CD14-positive monocyte (primary cell): ENCODE measurements around the gene GPR17. TPM values are rescaled to one million over a fixed set of nuclear protein-coding genes. Genes with fewer than 3 reads are reported as not detected.

Source experiments
- DNase-seq, 3 donors: peaks; one replicate each; pipeline ENCODE4 v3.0.0-alpha.2; 2011 to 2022
- H2AFZ ChIP-seq: 2 replicates; pipeline ENCODE4 v1.6.0; 2012; ENCODE audit warnings: mild to moderate bottlenecking, low read depth, low read length, inconsistent platforms; ENCODE audit not compliant: insufficient read depth, poor library complexity, severe bottlenecking
- H3K27ac ChIP-seq, 2 donors: 1 replicate in 1 of 2; 2 replicates in 1 of 2; pipeline ENCODE4 v1.5.1; 2012 to 2013; ENCODE audit warnings: low read length in 2 of 2, control low read depth in 1 of 2, inconsistent platforms in 1 of 2, low read depth in 1 of 2, mild to moderate bottlenecking in 1 of 2
- H3K27me3 ChIP-seq, 2 donors: one replicate each; pipeline versions ENCODE4 v1.6.0 to v1.6.1; 2011 to 2013; ENCODE audit warnings: low read length in 2 of 2; ENCODE audit not compliant: control insufficient read depth in 2 of 2, insufficient read depth in 2 of 2
- H3K36me3 ChIP-seq, 2 donors: replicated peaks in 1 of 2; 1 replicate in 1 of 2; 2 replicates in 1 of 2; pipeline versions ENCODE4 v1.5.1 to v1.6.1; 2012 to 2013; ENCODE audit warnings: low read length in 2 of 2, control low read depth in 1 of 2, inconsistent platforms in 1 of 2, mild to moderate bottlenecking in 1 of 2; ENCODE audit not compliant: insufficient read depth in 2 of 2, control insufficient read depth in 1 of 2
- H3K4me1 ChIP-seq, 2 donors: 1 replicate in 1 of 2; 2 replicates in 1 of 2; pipeline versions ENCODE4 v1.5.1 to v1.6.1; 2012 to 2013; ENCODE audit warnings: low read length in 2 of 2, control low read depth in 1 of 2, inconsistent platforms in 1 of 2, mild to moderate bottlenecking in 1 of 2, moderate library complexity in 1 of 2; ENCODE audit not compliant: insufficient read depth in 2 of 2, control insufficient read depth in 1 of 2
- H3K4me2 ChIP-seq: replicated peaks from 2 replicates; pipeline ENCODE3; 2012; ENCODE audit warnings: low read length, moderate library complexity, mild to moderate bottlenecking; ENCODE audit not compliant: poor library complexity, severe bottlenecking; ENCODE audit errors: extremely low read depth
- H3K4me3 ChIP-seq, 3 experiments: fragments of 200-600 bp in 1 of 3; sonication (generic) in 1 of 3; replicated peaks in 1 of 3; 1 replicate in 2 of 3; 2 replicates in 1 of 3; pipeline ENCODE4 v1.5.1; 2011 to 2013; ENCODE audit warnings: low read length in 3 of 3, mild to moderate bottlenecking in 3 of 3, control low read depth in 2 of 3, low read depth in 2 of 3, inconsistent platforms in 1 of 3, moderate library complexity in 1 of 3
- H3K79me2 ChIP-seq: 2 replicates; pipeline ENCODE4 v1.6.0; 2012; ENCODE audit warnings: mild to moderate bottlenecking, control low read depth, inconsistent platforms, low read length, moderate library complexity; ENCODE audit not compliant: insufficient read depth
- H3K9ac ChIP-seq: 2 replicates; pipeline ENCODE4 v1.6.0; 2017; ENCODE audit warnings: low read length, mild to moderate bottlenecking; ENCODE audit not compliant: insufficient read depth, poor library complexity, severe bottlenecking
- H3K9me3 ChIP-seq, 2 donors: replicated peaks in 1 of 2; 1 replicate in 1 of 2; 2 replicates in 1 of 2; pipeline versions ENCODE4 v1.5.1 to v1.6.1; 2012 to 2013; ENCODE audit warnings: low read length in 2 of 2, control low read depth in 1 of 2; ENCODE audit not compliant: control insufficient read depth in 1 of 2, insufficient read depth in 1 of 2
- H4K20me1 ChIP-seq: 2 replicates; pipeline ENCODE4 v1.6.0; 2012; ENCODE audit warnings: mild to moderate bottlenecking, low read length, control low read depth, moderate library complexity; ENCODE audit not compliant: insufficient read depth
- H3K27ac Mint-ChIP-seq, 7 donors: one replicate each; pipeline ENCODE4 v1.8.0; 2020; ENCODE audit warnings: mild to moderate bottlenecking in 7 of 7, mixed read lengths in 7 of 7, moderate library complexity in 6 of 7, inconsistent platforms in 2 of 7
- H3K27me3 Mint-ChIP-seq, 3 donors: one replicate each; pipeline ENCODE4 v1.8.0; 2021 to 2022; ENCODE audit warnings: low read depth in 3 of 3, mild to moderate bottlenecking in 3 of 3, mixed read lengths in 3 of 3, moderate library complexity in 3 of 3, inconsistent platforms in 1 of 3
- H3K36me3 Mint-ChIP-seq, 2 donors: one replicate each; pipeline ENCODE4 v1.8.0; 2020; ENCODE audit warnings: mixed read lengths in 2 of 2, inconsistent platforms in 1 of 2, mild to moderate bottlenecking in 1 of 2
- H3K4me1 Mint-ChIP-seq: one replicate; pipeline ENCODE4 v1.8.0; 2020; ENCODE audit warnings: mild to moderate bottlenecking, mixed read lengths
- H3K4me3 Mint-ChIP-seq, 2 donors: one replicate each; pipeline ENCODE4 v1.8.0; 2020; ENCODE audit warnings: mild to moderate bottlenecking in 2 of 2, mixed read lengths in 2 of 2, moderate library complexity in 1 of 2
- H3K9me3 Mint-ChIP-seq, 7 donors: one replicate each; pipeline ENCODE4 v1.8.0; 2020 to 2022; ENCODE audit warnings: mixed read lengths in 7 of 7, mild to moderate bottlenecking in 6 of 7, moderate library complexity in 6 of 7, inconsistent platforms in 2 of 7
- WGBS: methylation state at CpG from one replicate; pipeline ENCODE4 v1.1.5; 2013; ENCODE audit warnings: missing lambda C conversion rate; ENCODE audit not compliant: insufficient coverage; 5-methylcytosine and 5-hydroxymethylcytosine counted together
- intact Hi-C, 2 donors: fragments of 100-400 bp; cut with micrococcal nuclease; formaldehyde crosslinking; loops; one replicate each; pipeline versions ENCODE4 v1.15.0 to v1.15.1; 2023
- polyA plus RNA-seq, 3 donors: library from polyadenylated mRNA; depleted of rRNA in 1 of 3; unstranded in 2 of 3; stranded (reverse) in 1 of 3; fragments of 300-500 nt in 2 of 3; fragments of >200 nt in 1 of 3; fragmentation: Illumina TruSeq in 2 of 3; gene quantifications; 1 replicate in 2 of 3; 2 replicates in 1 of 3; pipeline ENCODE4 v1.2.3, GENCODE V29; 2012 to 2021
- TF ChIP-seq, protein P1 (sequence below): fragments of 200-600 bp; IDR thresholded peaks from one replicate; pipeline ENCODE4 v1.8.0; 2022; ENCODE audit warnings: antibody characterized with exemption, mild to moderate bottlenecking

GPR17 gene
- polyA plus RNA-seq, 3 donors = 0.07 TPM; not detected in 2

DNA sequence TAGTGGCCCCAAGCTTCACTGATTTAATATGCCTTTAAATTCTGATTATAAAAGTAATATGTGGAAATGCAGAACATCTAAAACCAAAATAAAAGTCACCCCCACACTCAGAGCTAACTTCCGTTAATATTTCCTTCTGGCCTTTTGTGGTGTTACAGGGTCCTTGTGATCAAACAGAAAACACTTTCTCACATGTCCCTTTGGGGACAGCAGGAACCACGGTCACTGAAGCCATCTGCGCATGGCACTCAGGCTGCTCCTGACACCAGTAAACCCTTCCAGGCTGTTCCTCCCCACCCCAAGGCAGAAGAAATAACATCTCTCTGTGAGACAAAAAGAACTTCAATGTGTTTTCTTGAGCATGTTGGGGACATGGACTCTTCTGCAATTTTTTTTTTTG, 25.1 kb upstream of the GPR17 start:
- no peak overlapping the region for H3K27ac ChIP-seq

GRCh38 chr2:127621981-127622431, 23.9 kb upstream of the GPR17 start:
- intact Hi-C loops = no loop called here
- H3K9me3 ChIP-seq = no peaks in the 10 kb centered on the region
- H4K20me1 ChIP-seq = no peaks in the 10 kb centered on the region
- no peaks in the 10 kb centered on the region for H3K4me1 ChIP-seq
- no peak overlapping the region for H3K4me3 ChIP-seq
- no peak overlapping the region for H3K4me2 ChIP-seq
- H3K27me3 Mint-ChIP-seq = peaks cover 0 to 9% (median 5%) of the 10 kb centered on the region in 3 donors
- H3K79me2 ChIP-seq = no peaks in the 10 kb centered on the region
- no peak overlapping the region for H2AFZ ChIP-seq
- H3K4me1 Mint-ChIP-seq = peaks cover 12% of the 10 kb centered on the region
- no peak for DNase-seq
- peaks cover 0 to 2% (median 0%) of the 10 kb centered on the region in 7 donors for H3K9me3 Mint-ChIP-seq
- H3K27ac Mint-ChIP-seq = no peak overlapping the region
- no peaks in the 10 kb centered on the region for H3K36me3 ChIP-seq
- WGBS = 95% methylated on average over 13 of the region's 15 CpGs
- no peaks in the 10 kb centered on the region for H3K27me3 ChIP-seq
- no peak overlapping the region for H3K4me3 Mint-ChIP-seq
- TF ChIP-seq, protein P1, sequence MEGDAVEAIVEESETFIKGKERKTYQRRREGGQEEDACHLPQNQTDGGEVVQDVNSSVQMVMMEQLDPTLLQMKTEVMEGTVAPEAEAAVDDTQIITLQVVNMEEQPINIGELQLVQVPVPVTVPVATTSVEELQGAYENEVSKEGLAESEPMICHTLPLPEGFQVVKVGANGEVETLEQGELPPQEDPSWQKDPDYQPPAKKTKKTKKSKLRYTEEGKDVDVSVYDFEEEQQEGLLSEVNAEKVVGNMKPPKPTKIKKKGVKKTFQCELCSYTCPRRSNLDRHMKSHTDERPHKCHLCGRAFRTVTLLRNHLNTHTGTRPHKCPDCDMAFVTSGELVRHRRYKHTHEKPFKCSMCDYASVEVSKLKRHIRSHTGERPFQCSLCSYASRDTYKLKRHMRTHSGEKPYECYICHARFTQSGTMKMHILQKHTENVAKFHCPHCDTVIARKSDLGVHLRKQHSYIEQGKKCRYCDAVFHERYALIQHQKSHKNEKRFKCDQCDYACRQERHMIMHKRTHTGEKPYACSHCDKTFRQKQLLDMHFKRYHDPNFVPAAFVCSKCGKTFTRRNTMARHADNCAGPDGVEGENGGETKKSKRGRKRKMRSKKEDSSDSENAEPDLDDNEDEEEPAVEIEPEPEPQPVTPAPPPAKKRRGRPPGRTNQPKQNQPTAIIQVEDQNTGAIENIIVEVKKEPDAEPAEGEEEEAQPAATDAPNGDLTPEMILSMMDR = no peak
- H3K36me3 Mint-ChIP-seq = no peaks in the 10 kb centered on the region
- no peak overlapping the region for H3K27ac ChIP-seq
- no peak overlapping the region for H3K9ac ChIP-seq

More for the DNA sequence above, 25.1 kb upstream of the GPR17 start:
- no peaks in the 10 kb centered on the region for H3K27me3 ChIP-seq
- peaks cover 3 to 9% (median 4%) of the 10 kb centered on the region in 3 donors for H3K27me3 Mint-ChIP-seq
- H3K4me2 ChIP-seq = no peak overlapping the region
- H3K79me2 ChIP-seq = no peaks in the 10 kb centered on the region
- no peaks in the 10 kb centered on the region for H3K4me1 ChIP-seq
- no peaks in the 10 kb centered on the region for H4K20me1 ChIP-seq
- H3K9me3 ChIP-seq = no peaks in the 10 kb centered on the region
- H3K9me3 Mint-ChIP-seq = peaks cover 0 to 2% (median 0%) of the 10 kb centered on the region in 7 donors
- 44% methylated on average over 3 of the region's 3 CpGs for WGBS
- H3K4me3 ChIP-seq = no peak overlapping the region
- H3K27ac Mint-ChIP-seq = no peak overlapping the region
- H2AFZ ChIP-seq = no peak overlapping the region
- TF ChIP-seq, protein P1 = no peak
- intact Hi-C loops = no loop called here
- H3K36me3 Mint-ChIP-seq = no peaks in the 10 kb centered on the region
- H3K9ac ChIP-seq = no peak overlapping the region
- H3K4me3 Mint-ChIP-seq = no peak overlapping the region
- H3K36me3 ChIP-seq = no peaks in the 10 kb centered on the region
- peaks cover 12% of the 10 kb centered on the region for H3K4me1 Mint-ChIP-seq
- DNase-seq = peak in 1 of 3 donors; percentile 20
